Measurements from ENCODE around the gene CR1L. TPM values are rescaled to one million over a fixed set of nuclear protein-coding genes. Genes with fewer than 3 reads are reported as not detected.
"Not testable (repeated sequence)": the region's sequence is repeated elsewhere in the genome, so short reads cannot be mapped to it uniquely, and the experiment has no call there.

Gene CR1L
- total RNA-seq, 1 experiment from 2014 or later: 13.7 TPM

- H3K36me3 Mint-ChIP-seq: peaks cover 89% of the 10 kb centered on the region
- DNase-seq (ENCODE audit: low spot score) (no peak), ATAC-seq (no peak)
- TF ChIP-seq ZSCAN18 (CRISPR knock-in tag; IDR thresholded peaks at IDR 0.05): no peak
- H3K4me3 Mint-ChIP-seq: no peak overlapping the region
- H3K4me1 Mint-ChIP-seq: no peaks in the 10 kb centered on the region
- H3K9me3 Mint-ChIP-seq: peaks cover 18% of the 10 kb centered on the region
- H3K27ac Mint-ChIP-seq: no peak overlapping the region
- no peaks in the 10 kb centered on the region for H3K27me3 Mint-ChIP-seq (ENCODE audit: low read depth)
- CTCF ChIA-PET: no interaction called here
- POLR2A ChIA-PET: no interaction called here
These were observed 121.6 kb downstream of the CR1L start for GRCh38 chr1:207766569-207766968.

GRCh38 chr1:207770514-207770913, 125.6 kb downstream of the CR1L start:
- H3K27me3 Mint-ChIP-seq (ENCODE audit: low read depth); DNase-seq (ENCODE audit: low spot score); POLR2A ChIA-PET; H3K4me3 Mint-ChIP-seq; ATAC-seq; H3K4me1 Mint-ChIP-seq; H3K27ac Mint-ChIP-seq; CTCF ChIA-PET: not testable (repeated sequence)
- Mint-ChIP-seq H3K9me3 (peaks cover 25% of the 10 kb centered on the region), H3K36me3 (peaks cover 81% of the 10 kb centered on the region)

Other genes starting within 250 kb of the CR1L start
- 3.8 to 7.6 TPM (median 6.5 TPM) in 3 replicates for gene CR2, start 190.8 kb upstream of the CR1L start, total RNA-seq (2021)
- 0.13 to 0.34 TPM (median 0.30 TPM) in 3 replicates for gene CR1, start 149.0 kb upstream of the CR1L start, total RNA-seq (2021)
- 138 to 150 TPM (median 147 TPM) in 3 replicates for gene CD46, start 106.9 kb downstream of the CR1L start, total RNA-seq (2021)

Measured in WTC11 (cell line).